ENCODE data around the gene IL17B. TPM values are rescaled to one million over a fixed set of nuclear protein-coding genes. Genes with fewer than 3 reads are reported as not detected.

IL17B gene
- total and polyA plus RNA-seq, 2 of the 8 experiments (the other 6 are each of a cell fraction or from before 2014, with no cell fraction given), result 0.18 TPM; not detected in 1

GRCh38 chr5:149419532-149419858 is 40.4 kb upstream of the IL17B start (continued):
- TF ChIP-seq CHD7 (IDR thresholded peaks at IDR 0.05; ENCODE audit: insufficient replicate concordance, low read length) (no peak), KDM5A (IDR thresholded peaks at IDR 0.05; ENCODE audit: low read length) (no peak), GTF2F1 (IDR thresholded peaks at IDR 0.05; ENCODE audit: borderline replicate concordance, low read depth, low read length) (no peak), TBP (IDR thresholded peaks at IDR 0.05; ENCODE audit: low read depth, low read length) (no peak), NRF1 (IDR thresholded peaks at IDR 0.05; ENCODE audit: low read depth, low read length) (no peak), SUZ12 (IDR thresholded peaks at IDR 0.05; ENCODE audit: low read length) (no peak)

Data from H1 (cell line).